Measurements from ENCODE around the gene FOXN1.
"Not testable (repeated sequence)": the region's sequence is repeated elsewhere in the genome, so short reads cannot be mapped to it uniquely, and the experiment has no call there.

FOXN1 gene

DNA sequence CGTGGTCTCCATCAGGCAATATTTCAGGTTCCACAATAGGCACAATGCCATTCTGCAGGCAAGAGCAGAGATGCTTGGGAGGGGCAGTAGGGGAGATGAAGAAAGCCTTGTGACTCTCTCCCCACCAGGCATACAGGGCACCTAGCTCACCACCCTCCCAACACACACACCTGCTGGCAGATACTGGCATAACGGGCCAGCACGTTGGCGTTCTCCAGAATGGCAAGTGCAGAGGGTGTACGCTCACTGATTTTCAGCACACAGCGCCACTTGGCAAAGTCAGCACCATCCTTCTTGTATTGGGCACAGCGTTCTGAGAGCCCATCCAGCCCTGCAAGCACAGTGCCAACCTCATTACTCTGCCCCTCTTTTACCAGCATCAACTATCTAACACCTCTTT lies 68.4 kb downstream of the FOXN1 start:
- no peak for DNase-seq (ENCODE audit: low spot score)

DNA sequence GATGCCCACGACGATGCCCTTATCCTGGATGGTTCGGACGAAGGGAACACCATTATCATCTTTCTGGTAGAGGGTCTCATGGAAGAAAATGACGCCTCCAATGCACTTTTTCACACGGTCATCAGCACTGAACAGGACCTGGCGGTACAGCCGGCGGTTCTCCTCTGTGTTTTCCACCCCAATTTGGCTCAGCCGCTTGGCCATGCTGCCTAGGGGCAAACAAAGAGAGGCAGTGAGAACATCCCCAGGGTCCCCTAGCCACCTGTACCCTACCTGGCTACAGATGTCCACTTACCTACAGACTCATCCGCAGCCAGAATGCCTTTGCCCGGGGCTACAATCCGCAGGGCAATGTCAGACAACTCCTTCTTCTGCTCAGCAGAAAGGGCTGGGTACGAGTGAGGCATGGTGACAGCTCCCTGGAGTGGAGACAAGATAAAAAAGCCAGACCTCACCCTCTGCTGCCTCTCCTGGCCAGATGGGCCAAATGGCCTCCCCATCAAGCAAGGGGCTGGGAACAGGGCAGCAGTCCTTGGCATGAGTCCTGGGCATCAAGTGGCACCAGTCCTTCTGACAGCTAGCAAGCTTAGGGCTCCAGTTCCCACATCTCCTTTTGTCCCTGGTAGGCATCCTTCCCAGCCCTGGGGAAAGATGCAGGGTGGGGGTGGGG lies 69.1 kb downstream of the FOXN1 start:
- DNase-seq (ENCODE audit: low spot score), result peak; percentile 70

DNA sequence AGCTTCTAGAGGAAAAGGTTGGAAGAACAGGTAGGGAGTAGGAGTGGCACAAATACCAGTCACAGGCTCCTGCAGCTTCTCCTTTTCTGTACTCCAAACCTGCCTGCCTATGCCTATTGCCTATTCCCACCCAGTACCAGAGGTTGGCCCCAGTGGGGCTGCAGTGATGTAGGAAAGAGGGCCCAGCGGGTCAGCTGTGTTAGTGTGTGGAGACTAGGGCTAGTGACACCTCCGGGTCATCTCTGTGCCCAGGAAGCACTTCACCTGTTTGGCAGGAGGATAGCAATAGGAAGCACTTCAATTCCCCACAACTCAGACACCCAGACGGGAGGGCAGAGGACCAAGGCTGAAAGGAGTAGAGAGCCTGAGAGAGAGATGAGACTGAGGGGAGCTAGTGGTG lies 69.9 kb downstream of the FOXN1 start:
- DNase-seq (ENCODE audit: low spot score), result not testable (repeated sequence)

DNA sequence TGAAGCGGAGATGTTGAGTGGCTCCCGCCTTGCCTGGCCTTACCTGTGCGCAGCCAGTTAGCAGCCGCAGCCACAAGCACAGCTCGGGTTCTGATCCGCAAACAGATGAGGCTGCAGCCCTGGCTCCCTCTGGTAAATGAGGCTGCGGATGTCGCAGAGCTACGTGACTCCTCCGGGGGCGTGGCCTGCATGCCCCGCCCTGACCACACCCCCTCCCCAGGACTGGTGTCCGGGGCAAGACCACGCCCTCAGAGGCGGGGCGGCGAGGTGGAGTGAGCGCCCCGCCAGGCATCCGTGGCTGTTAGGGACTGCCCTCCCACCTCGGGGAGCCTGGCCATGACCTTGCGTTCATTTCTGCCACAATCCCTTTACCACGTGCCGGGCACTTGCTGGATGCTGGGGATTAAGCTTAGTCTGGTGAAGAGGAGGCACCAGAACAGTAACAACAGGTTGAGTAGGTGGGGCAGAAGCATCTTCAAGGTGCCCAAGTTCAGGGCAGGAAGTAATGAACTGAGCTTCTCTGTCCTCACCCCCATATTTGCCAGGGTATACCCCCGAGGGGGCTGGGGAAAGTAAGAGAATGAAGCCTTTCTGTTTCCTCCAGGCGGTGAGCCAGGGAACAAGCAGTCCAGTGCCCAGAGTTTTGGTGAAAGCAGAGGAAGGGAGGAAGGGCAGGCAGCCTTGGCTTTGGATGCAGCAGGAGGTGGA lies 70.8 kb downstream of the FOXN1 start, which contains the start of gene ALDOC:
ALDOC (minus strand) TSS at position 138 of the 708 bp plus-strand sequence. CDS start 1,363 bp downstream, outside the sequence.
- peak; percentile 98 for DNase-seq (ENCODE audit: low spot score)

DNA sequence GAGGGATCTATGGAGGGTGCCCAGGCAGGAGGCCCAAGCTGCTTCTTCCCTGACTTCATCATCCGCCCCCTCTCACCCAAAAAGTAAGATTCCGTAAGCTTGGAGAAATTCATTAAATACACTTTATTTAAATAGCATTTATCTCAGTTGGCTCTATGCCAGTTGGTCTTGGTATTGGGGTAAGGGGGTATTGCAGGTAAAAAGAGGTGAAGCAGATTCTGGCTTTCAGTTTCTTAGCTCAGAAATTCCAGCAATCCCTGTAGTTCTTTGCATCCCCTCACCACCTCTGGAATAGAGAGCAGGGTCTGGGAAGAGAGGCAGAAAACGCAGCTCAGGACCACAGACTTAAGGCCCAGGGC lies 71.3 kb downstream of the FOXN1 start:
- peak; percentile 27 for DNase-seq (ENCODE audit: low spot score)

DNA sequence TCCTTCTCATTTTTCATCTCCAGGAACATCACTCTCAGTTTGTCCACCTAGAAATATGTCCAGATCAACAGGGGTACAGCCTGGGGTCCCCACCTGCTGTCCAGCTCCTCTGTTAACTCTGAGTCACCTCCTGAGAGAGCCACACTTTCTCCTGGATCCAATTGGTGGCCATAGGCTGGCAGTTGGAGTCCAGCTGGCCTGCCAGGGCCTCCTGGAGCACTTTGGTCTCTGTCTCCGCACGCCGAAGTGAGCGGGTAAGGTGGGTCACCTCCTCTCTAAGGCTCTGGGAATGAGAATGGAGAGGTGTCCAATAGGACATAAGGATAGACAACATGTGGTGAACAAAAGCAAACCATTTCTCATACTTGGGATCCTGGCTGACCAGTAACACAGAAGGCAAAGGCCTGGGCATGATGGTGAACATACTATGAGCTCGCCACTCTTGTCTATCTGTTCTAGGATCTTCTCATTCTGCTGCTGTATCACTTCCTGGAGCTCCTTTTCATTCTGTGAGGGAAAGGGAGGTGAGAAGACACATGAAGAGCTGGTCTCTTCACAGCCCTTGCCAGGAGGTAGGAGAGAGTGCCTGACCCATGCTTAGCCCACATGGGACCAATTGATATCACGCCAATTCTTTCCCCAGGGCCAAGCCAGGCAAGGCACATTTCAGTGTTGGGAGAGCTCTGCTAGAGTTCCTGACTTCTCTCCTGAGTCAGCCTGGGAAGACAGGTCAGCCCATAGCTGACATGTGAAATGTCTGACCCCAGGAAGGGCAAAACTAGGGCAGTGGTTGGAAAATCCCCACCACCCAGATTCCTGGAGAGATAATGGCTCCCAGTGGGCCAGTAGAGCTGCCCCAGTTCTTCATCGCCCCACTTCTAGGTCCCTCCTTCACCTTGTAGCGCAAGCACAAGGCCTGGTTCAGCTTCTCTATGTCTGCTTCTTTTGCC lies 72.4 kb downstream of the FOXN1 start:
- no peak for DNase-seq (ENCODE audit: low spot score)

DNA sequence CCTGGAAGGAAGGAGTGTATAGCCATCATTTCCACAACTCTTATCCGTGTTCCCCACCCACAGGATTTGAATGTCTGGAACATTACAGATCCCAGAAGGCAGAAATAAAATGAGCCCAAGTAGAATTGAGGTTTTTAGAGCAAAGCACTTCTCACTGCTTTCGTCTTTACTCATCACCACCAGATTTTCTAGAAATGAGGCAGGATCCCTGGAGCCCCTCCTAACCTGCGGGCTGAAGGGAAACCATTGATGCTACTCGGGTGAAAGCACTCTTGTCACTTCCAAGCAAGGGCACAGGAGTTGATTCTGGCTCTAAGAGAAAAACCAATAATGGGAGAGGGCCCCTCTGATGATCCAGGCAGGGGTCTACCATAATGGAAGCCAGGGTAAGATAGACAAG lies 73.4 kb downstream of the FOXN1 start:
- no peak for DNase-seq (ENCODE audit: low spot score)

DNA sequence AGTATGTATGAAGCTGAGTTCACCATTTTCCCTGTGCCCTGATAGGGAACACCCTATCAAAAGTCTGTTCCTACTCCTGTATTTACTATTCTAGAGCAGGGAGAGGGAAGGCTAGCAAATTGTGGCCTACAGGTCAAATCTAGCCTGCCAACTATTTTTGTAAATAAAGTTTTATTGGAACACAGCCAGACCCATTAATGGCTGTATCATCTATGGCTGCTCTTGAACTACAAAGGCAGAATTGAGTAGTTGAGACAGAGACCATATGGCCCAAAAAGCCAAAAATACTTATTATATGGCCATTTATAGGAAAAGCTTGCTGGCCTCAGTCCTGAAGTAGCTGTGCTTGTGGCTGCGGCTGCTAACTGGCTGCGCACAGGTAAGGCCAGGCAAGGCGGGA lies 74.8 kb downstream of the FOXN1 start:
- DNase-seq (ENCODE audit: low spot score), result no peak

DNA sequence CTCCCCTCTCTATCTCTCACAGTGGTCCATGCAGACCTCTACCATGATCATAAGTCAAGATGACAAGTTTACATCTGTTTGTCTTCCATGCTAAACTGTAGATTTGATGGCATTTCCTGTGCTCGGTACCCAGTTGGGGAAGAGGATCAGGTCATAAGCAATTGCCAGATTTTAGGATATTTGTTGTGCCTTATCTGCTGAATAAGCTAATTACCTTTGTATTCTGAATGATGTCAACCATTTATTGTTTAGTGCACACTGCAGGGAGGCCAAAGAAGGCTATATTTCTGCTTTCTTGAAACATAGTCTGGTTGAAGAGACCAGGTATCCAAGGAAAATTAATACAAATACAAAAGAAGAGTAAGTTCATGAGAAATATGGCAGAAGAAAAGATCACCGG lies 76.4 kb downstream of the FOXN1 start:
- DNase-seq (ENCODE audit: low spot score), result no peak

DNA sequence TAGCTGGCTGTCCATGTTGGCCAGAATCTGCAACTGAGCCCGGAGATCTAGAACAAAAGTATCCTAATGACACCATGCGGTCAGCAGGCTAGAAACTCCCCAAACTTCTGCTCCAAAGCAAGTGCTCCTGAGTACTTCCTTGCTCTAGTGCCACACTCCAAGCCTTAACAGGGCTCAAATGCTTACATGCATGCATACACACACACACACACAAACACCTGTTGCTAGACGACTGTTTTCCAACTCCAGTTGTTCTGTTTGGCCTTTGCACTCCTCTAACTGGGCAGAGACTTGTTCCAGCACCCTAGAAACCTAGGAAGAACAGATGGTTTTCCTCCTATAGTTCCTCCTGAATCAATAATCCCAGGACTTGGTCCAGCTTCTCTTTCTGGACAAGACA lies 78.3 kb downstream of the FOXN1 start:
- DNase-seq (ENCODE audit: low spot score), result no peak

DNA sequence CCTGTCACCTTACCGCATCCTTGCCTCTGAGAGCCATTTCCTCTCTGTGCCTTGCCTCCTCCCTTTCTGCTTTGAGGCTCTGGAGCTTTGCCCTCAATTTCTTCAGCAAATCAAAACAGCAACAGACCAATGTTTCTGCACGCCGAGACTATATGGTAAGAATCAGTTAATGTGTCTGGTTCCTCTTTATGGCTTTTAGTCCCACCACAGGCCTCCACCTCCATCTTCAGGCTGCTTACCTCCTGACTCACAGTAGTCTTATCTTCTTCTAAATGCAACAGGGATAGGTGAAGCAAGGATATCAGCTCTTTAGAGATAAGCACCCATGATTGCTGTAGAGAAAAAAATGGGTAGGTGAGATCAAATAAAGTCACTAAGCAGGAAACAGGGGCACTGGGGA lies 79.7 kb downstream of the FOXN1 start:
- no peak for DNase-seq (ENCODE audit: low spot score)

All from hematopoietic multipotent progenitor cell treated with erythropoietin and hydrocortisone succinate and interleukin-3 and kit ligand, for 15 days (in vitro differentiated cells).